ENCODE data around the gene MTG1.
A peak's percentile ranks its signal among the peaks of the same experiment; 100 is the strongest.
"Not testable (repeated sequence)": the region's sequence is repeated elsewhere in the genome, so short reads cannot be mapped to it uniquely, and the experiment has no call there.

MTG1 gene

GRCh38 chr10:133378251-133379096 lies 15.5 kb upstream of the MTG1 start:
- peak; percentile 32 to 81 (median 63) for DNase-seq

GRCh38 chr10:133379152-133379800 lies 14.7 kb upstream of the MTG1 start, which contains the start of gene PAOX:
Gene PAOX, plus strand, starts transcription at chr10:133379262. Its CDS starts 55 bp downstream, at chr10:133379317.
- DNase-seq: peak in 5 of 6 experiments; percentile 42 to 63 (median 56)

GRCh38 chr10:133379801-133380666 lies 13.9 kb upstream of the MTG1 start:
- peak in 2 of 6 experiments; percentile 9 to 44 for DNase-seq

GRCh38 chr10:133381036-133381435 lies 12.9 kb upstream of the MTG1 start:
- no peak for DNase-seq

- no peak for DNase-seq
These were observed 10.4 kb upstream of the MTG1 start for GRCh38 chr10:133383551-133383950.

- DNase-seq: no peak
These were observed 9.9 kb upstream of the MTG1 start for GRCh38 chr10:133384071-133384470.

- no peak for DNase-seq
These were observed 8.7 kb upstream of the MTG1 start for GRCh38 chr10:133385214-133385613.

GRCh38 chr10:133386951-133387350 lies 7.0 kb upstream of the MTG1 start:
- not testable (repeated sequence) for DNase-seq

GRCh38 chr10:133388236-133388972 lies 5.6 kb upstream of the MTG1 start:
- DNase-seq: peak in 1 of 6 experiments; percentile 6

- DNase-seq: peak in 2 of 6 experiments; percentile 18 to 57
These were observed 4.8 kb upstream of the MTG1 start for GRCh38 chr10:133388973-133389818.

GRCh38 chr10:133390597-133391248 lies 3.2 kb upstream of the MTG1 start:
- DNase-seq: no peak

GRCh38 chr10:133391249-133391635 lies 2.7 kb upstream of the MTG1 start:
- no peak for DNase-seq

GRCh38 chr10:133391761-133392518 lies 2.0 kb upstream of the MTG1 start:
- no peak for DNase-seq

- DNase-seq: no peak
These were observed 425 bp upstream of the MTG1 start for GRCh38 chr10:133393401-133394063.

- no peak for DNase-seq
These were observed 854 bp downstream of the MTG1 start for GRCh38 chr10:133394801-133395221.

- DNase-seq: no peak
These were observed 2.2 kb downstream of the MTG1 start for GRCh38 chr10:133396035-133396624.

- DNase-seq: no peak
These were observed 4.0 kb downstream of the MTG1 start for GRCh38 chr10:133397938-133398337.

GRCh38 chr10:133399123-133399601 lies 5.2 kb downstream of the MTG1 start:
- DNase-seq: no peak
